Fibroblast of villous mesenchyme (primary cell): ENCODE measurements around the gene CDC25B. TPM values are rescaled to one million over a fixed set of nuclear protein-coding genes. Genes with fewer than 3 reads are reported as not detected.

ENCODE experiments used
- DNase-seq: peaks from one replicate; pipeline ENCODE4 v3.0.0-alpha.2; 2010; ENCODE audit warnings: low read depth
- H3K4me3 ChIP-seq: 2 replicates; pipeline ENCODE4 v1.5.1; 2011; ENCODE audit warnings: low read depth, mild to moderate bottlenecking, low read length
- CTCF ChIP-seq: IDR thresholded peaks from 2 replicates; pipeline ENCODE4 v1.5.1; 2012; ENCODE audit warnings: low read depth, mild to moderate bottlenecking, low read length; ENCODE audit not compliant: insufficient read depth
- total RNA-seq: library from RNA; depleted of rRNA; stranded (reverse); fragments of >200 nt; gene quantifications from 2 replicates; pipeline ENCODE4 v1.2.3, GENCODE V29; 2012

CDC25B gene
- total RNA-seq, 1 donor, result 46.2 TPM

DNA sequence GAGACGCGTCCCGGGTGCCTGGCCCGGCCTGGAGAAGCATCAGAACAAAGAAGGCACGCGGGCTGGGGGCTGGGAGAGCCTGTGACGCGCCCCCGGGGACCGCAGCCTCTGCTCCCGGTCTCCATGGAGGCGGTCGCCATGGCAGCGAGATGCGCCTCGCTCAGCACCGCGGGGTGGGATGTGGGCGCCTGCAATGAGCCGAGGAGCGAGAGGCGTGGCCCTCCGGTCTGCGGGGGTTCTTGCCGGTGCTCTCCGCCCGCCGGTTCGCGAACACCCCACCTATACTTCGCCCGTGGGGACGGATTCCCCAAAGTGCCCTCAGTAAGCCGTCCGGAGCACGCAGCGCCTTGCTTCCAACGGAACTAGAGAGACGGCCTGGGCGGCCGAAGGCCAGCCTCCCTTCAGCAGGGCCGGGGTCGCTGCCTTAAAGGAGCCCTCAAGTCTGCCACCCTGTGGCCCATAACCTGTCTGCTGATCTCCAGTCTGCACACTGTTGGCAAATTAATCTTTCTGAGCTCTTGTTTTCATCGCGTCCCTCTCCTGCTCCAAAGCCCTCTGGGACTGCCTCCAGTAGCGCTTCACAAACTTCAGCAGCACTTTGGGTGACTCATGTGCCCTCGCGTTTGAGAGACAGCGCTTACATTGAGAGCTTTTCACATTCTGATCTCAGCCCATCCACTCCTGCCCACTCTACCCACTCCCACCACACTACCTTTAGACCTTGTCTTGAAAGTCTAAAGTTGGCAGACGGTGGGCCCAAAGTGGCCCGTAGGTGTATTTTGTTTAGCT is 27.6 kb upstream of the CDC25B start:
- peak overlapping the region; percentile 85 for H3K4me3 ChIP-seq
- TF ChIP-seq CTCF, result peak; percentile 45
- peak; percentile 71 for DNase-seq

GRCh38 chr20:3771552-3772058 is 24.5 kb upstream of the CDC25B start:
- no peak overlapping the region for H3K4me3 ChIP-seq
- DNase-seq, result no peak
- no peak for TF ChIP-seq CTCF

DNA sequence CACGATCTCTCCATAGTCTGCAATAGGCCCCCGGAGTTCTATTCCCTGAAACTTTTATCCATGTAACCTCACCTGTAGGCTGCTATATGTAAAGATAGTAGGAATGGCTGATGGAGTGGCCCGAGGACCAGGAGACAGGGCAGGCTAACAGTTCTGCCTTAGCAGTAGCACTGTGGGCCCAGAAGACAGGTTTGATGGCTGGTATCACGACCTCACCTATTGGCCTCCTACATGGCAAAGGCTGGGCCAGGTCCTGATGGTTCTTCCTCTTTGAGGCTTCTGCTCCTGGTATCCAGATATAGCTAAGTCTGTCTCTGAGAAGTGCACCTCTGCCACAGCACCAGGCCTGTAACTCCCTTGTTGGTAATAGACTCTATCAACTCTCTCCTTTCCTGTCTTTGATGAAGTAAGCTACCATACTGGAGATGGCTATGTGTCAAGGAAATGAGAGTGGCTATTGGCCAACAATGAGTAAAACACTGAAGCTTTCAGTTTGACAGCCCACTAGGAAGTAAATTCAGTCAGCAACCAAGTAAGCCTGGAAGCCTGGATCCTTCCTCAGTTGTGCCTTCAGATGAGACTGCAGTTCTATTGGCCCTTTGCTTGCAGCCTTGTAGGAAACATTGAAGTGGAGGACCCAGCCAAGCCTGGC is 20.5 kb upstream of the CDC25B start:
- no peak for DNase-seq
- no peak overlapping the region for H3K4me3 ChIP-seq
- TF ChIP-seq CTCF, result no peak

DNA sequence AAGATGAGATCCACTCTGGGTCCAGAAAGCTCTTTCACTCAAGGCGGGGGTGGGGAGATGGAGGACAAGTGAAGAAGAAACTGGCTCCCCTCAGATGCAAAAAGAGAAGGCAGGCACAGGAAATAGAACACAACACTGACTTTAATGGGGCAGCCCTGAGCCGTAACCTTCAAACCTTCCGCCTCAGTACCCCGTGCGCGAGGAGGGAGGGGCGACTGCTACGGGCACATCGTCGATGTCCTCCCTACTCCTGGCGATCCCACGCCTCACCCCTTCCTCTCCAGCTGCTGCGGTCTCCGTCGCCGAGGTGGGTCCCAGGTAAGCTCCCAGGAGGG is 18.8 kb upstream of the CDC25B start:
- TF ChIP-seq CTCF, result no peak
- peak overlapping the region; percentile 61 for H3K4me3 ChIP-seq
- no peak for DNase-seq

GRCh38 chr20:3777716-3778629 is 18.1 kb upstream of the CDC25B start:
- peak overlapping the region; percentile 61 for H3K4me3 ChIP-seq
- DNase-seq, result no peak
- TF ChIP-seq CTCF, result no peak

- DNase-seq, result no peak
- no peak overlapping the region for H3K4me3 ChIP-seq
- TF ChIP-seq CTCF, result no peak
These were observed 17.1 kb upstream of the CDC25B start for GRCh38 chr20:3778976-3779375.
